Inflammatory macrophage treated with lipopolysaccharide for 4 hours (primary cell): ENCODE results near the gene BTG1.
"Not testable (repeated sequence)": the region's sequence is repeated elsewhere in the genome, so short reads cannot be mapped to it uniquely, and the experiment has no call there.

Experiments
- DNase-seq: peaks from one replicate; pipeline ENCODE4 v3.0.0-alpha.2; 2020

BTG1 gene

DNA sequence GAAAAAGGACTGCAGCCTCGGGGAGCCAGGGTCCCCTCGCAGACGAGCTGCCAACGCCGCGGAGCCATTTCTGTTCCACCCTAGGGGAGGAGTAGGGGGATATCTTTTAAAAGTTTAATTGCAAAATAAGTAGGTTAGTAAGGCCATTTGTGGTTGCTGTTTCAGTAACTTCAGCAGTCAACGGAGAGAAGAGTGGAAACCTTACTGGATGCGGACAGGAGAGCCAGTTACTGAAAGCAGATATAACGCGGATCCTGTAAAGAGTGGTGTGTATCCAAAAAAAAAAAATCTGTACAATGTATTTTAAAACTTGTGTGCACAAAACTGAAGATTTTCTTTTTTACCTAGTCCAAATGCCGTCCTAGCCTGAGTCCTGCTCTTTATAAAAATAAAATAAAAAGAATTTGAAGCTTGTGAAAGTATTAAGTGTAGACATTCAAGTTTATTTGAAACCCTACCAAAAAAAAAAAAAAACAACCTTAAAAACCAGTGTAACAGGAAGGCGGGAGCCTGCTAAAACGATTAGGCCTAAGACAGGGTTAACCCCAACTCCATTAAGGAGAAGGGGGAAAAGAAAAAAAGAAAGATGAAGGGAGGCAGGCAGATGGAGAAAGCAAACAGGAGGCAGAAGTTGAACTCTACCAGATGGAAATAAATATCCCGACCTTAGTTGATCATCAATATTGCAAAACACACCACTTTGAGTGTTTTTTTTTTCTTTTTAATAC, 1.0 kb upstream of the BTG1 start:
- no peak for DNase-seq

DNA sequence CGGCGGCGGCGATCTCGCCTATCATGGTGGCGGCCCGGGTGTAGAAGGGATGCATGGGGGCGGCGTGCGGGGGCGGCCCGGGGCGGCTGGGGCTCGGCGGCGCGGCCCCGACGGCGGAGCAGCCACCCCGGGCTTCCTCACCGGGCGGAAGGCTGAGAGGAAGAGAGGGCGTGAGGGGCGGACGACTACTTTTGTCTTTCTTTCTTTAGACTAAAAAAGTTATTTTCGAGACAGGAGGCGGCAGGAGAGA, 240 bp downstream of the BTG1 start:
- no peak for DNase-seq

DNA sequence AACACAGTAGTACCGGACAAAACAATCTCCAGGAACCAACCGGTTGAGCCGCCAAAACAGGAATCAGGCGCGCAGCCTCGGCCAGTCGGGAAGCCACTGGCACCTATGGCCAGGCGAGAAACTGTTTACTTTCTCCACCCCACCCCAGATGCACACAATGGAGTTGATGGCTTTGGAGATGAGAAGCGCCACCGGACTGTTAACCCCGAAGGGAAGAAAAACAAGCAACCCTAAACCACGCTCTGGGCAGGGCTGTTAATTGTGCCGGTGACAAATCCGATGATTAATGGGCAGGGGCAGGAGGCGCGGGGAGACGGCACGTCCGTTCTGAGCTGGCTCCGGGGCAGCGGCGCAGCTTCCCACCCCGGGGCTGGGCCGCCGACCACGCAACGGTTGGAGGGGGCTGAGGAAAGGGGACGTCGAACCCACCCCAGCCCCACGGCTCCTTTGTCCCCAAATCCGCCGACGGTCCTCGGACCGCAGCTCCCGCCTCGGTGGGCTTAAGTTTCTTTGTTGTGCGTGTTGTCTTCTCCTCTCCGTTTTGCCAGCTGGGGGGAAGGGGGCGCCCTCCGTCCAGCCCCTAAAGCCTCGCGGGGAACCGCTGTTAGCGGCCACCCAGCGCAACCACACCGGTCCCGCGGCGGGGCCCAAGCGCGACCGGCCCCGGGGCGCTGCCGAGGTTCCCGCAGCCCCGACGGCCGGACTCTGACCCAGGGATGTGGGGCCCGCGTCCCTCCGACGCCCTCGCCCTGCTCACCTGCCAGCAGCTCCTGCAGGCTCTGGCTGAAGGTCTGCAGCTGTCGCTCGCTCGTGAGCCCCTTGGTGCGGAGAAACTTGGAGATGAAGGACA, 790 bp downstream of the BTG1 start:
- peak; percentile 65 for DNase-seq

DNA sequence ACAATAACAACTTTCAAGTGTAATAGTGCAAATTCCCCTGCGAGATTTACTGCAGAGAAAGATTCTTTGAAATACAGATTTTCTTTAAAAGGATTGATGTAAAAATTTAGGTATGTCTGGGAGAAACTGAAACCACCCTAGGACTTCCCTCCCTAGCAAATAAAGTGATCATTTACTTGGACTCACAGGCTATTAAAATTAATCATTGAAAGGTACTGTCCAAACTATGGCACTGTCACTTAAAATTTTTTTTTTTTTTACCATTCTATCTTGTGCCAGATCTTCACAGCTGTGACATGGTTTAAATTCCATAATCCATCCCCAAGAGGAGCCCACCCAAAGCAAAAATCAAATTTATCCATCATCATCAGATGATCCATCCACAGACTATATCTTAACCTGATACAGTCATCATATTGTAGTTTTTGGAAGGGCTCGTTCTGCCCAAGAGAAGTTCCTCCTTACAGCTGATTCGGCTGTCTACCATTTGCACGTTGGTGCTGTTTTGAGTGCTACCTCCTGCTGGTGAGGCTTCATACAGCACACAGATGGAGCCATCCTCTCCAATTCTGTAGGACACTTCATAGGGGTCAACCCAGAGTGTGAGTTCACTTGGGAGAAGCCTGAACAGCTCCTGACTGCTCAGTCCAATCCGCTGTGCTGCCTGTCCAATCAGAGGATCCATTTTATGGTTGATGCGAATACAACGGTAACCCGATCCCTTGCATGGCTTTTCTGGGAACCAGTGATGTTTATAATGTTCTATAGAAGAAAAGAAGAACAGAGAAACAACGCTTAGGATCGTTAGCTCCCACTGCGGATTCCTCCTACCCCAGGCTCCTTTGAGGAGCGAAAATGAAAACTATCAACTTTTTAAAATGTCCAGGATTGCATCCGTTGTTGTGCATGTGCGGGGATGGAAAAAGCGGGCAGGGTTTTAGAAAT, 1.7 kb downstream of the BTG1 start:
- DNase-seq, result peak; percentile 88

DNA sequence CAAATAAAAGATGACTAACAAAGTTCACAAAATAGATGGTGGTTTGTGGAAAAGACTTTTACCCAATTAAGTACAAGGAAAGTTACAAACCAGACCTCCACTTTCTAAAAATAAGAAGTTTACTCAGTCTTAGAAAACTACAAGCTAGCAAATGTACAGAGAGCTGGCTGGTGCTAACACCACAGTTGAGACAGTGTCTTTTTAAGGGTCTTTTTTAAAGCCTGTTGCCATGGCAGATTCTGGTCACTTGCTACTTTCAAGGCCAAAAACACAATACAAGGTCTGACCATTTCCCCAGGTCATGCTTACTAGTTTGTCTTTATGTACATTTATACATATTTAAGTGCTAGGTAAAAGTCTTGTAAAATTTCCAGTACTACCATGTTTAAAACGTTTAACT, 2.4 kb downstream of the BTG1 start:
- DNase-seq, result no peak

DNA sequence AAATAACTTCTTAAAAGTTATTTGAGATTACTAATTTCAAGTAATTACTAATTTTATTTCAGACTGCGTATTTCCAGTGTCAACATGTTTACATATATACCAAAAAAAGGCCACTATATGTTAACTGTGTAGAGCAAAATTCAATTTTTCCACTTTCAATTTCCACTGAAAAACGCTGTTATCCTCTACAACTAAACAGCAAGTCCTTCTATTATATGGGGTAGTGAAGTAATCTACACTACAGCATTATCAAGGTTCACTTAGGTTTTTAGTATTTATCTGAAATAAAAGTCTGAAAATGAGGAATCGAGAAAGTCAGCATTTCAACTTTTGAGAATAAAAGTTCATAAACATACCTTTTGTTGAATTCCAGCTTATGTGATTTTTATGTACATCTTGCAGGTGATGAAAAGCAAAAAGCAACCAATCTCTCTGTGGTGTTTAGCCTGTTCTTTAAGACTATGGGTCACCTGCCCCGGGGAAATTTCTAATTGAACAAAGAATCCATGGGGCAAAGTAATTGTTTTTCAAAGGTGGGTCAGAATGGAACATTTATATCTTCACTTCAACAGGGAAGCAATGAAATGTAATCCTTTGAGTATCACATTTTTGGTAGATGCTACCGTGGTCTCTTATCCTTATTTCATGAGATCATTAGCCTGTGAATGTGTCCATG, 3.3 kb downstream of the BTG1 start:
- DNase-seq, result no peak

DNA sequence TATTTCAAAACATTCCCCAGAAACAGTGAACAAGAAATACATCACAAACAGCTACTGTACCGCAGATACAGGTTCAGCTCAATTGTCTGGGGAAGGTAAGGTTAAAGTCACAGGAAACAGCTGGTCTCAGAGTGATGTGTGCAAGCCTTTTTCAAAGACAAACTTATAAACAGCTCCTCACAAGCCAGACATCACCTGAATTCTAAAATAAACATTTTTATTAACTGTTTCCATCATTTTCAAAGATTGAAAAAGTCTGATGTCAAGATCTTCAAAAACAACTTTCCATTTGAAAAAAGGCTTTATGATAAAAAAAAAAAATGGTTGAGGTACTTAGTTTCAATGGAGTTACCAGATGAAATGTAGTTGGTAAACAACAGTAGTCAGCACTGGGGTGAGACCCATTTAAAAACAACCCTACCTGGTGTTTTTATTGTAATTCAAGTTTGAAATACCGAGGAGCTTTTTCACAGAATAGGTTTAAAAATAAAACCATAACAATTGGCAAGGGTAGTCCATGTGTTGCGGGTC, 4.0 kb downstream of the BTG1 start:
- no peak for DNase-seq

DNA sequence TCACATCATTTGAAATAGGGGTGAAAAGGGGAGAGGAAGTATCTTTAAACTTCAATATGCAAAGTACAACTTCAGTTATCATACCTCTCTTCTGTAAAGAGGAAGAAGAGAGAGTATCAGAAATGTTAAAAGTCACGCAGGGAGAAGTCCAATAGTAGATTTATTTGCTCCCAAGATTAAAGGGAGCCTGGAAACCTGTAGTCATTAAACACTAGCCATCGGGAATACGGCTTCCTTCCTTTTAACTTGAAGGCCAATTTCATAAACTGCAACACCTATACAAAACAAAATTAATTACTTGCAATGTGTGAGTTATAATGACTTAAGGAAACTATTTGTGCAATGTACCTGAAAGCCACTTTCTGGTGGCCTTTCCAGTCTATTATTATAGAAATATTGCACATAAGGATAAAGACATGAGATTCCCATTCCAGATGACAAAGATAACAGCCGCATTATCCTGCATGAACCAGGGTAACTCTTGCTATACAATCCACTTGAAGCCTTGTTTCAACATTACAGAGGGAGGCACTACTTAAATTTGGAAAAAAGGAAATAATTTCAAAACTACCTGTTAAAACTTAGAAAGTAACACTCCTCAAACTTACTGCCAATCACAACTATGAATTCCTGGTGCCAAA, 4.6 kb downstream of the BTG1 start:
- no peak for DNase-seq

DNA sequence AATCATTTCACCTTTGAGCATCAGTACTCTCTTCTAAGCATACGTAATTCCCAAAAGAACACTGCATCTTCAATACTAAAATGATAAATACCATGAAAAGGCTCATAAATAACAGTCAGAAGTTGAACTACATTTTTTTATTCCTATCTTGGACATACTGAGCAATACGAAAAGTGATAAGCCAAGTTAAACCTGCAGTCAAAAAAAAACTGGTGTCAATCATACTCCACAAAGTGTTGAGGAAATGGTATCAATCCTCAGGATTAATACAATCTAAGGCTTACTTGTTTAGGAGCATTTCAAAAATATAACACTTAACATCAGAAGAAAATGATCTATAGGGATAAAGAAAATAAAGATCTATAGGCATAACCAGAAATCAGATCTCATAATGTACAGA, 5.5 kb downstream of the BTG1 start:
- DNase-seq, result no peak

DNA sequence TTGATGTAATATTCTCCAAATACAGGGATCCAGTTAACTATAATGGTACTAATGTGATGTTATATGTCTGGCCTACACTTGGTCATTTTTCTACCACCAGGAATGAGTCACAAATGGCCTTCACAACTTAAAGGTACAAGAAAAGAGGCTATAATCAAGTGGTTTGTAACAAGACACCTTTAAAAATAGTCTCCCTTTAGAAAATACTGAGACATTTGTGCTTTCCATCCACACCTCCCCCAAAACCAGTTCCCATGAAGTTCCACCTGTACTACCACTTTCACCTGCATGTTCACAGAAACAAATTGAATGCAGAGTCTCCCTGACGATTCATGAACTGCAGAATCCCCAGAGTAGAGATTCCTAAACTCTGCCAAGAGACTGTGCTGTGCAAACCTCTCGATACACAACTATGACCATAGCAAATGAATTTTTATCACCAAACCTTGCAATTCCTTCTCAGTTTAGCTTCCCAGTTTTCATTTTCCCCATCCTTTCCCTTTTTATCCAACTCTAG, 6.0 kb downstream of the BTG1 start:
- no peak for DNase-seq

DNA sequence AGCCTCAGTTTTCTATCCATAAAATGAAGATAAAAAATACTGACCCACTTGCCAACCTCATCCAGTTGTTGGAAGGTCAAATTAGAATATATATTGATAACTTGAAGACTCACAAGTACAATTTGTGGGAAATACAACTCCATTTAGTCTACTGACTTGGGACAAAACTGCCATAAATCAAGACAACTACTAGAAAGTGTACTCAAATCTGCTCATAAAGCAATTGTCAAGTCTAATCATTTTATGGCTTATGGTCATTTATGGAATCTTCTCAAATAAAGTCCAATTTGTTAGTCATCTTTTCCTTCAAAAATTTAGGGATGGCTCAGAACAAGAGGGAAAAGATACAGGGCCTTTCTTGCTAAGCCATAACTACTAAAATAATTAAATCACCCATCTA, 7.0 kb downstream of the BTG1 start:
- DNase-seq, result no peak

DNA sequence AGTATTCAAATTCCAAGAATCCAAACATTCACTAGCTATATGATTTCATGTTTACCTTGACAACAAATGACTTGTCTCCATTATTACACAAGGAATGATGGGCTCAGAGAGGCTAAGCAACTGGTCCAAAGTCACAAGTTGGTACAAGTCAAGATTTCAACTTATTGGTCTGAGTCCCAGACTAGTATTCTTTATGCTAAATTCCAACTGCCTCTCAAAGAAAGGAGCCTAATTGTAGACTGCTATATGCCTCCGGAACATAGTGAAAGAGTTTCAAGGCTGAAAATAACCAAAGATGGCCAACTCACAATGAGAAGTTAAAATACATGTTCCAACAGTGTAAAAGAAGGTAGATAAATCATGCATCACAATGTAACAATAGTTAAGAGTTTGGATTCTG, 7.5 kb downstream of the BTG1 start:
- DNase-seq, result no peak

DNA sequence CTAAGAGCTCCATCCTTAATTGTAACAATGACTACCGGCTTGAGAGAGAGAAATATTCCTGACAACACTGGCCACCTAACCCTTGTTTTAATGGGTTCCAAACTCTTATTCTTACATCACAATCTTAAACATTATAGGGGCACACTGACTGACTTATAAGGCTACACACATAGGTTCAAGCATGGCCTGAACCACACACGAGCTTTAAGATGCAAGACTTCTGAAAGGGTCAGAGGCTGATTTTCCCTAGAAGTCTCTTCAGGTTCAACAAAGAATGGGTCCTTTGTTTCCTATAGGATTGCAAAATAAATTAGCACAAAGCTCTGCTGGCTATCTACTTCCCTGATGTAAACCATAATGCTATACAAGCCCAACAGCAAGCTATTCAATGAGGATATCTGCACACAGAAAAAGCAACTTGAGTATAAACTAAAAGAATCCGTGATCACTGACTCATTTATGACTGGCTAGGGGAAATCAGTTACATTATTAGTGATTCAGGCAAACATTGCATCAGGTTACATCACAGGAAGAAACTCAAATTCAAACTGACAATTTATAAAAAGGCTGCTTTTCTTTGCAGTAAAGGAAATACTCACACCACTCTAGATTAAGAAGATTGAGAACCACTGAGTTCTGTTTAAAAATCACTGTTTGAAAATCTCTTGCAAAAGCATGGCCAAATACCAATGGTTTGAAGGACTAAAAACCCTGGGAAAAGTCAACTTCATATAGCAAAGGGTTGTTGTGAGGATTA, 8.5 kb downstream of the BTG1 start:
- peak; percentile 87 for DNase-seq

DNA sequence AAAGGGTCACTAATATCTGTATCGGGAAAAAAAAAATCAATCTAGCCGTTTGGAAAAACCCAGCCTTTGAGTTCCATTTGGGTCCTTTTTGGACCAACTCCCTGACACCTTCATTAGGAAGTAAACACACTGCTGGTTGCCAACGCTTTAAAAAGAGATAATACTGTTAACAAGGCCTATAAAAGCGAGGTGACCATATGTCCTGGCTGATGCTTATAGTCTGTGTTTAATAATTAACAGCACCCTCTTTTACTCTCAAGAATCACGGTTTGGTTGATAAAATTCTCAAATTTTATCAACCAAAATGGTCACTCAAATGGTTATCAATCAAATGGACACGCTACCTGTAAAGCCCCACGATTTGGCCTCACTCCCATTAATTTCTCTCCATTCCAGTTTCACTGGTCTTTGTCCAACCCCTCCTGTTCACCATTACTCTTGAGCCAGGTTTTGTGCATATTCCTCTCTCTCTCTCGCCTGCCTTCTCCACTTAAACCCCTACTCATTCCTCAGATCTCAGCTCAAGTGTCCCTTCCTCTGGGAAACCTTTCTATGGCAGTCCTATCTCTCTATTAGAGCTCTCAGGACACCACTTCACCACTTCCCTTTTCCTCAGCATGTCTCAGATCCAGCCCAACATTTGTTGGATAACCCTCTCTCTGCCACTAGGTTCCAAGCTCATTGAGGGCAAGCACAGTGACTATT, 9.5 kb downstream of the BTG1 start:
- DNase-seq, result no peak

DNA sequence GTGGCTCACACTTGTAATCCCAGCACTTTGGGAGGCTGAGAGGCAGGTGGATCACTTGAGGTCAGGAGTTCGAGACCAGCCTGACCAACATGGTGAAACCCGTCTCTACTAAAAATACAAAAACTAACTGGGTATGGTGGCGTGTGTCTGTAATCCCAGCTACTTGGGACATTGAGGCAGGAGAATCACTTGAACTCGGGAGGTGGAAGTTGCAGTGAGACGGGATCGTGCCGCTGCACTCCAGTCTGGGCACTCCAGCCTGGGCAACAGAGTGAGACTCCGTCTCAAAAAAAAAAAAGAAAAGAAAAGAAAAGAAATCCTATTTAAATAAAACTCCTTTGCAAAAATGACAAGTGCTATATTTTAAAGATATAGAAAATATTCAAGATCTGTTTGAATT, 10.1 kb downstream of the BTG1 start:
- DNase-seq, result not testable (repeated sequence)

DNA sequence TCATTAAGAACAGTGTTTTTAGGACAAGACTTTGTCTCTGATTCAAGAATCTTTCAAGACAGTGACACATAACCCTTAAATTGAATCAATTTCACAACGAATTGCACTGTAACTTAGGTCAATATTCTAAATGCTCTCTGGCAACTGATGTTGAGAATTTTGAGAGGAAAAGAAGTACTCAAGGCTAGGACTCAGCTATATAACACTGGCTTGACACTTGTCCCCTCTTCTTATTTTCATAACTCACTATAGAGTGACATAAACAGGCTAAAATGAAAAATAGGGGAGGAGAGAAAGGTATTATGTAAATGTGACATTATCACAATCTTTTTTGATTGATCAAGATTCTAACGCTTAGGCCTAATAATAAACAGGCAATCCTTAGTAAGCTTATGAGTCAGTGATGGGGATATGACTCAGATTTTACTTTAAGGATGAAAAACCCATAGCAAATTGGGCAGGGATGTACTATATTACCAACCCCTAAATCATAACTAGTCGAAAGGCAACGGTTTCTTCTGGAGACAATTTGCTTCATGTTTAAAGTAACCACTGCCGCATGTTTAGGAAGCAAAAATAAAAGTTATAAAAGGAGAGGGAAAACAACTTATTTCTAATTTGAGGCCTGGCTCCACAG, 10.9 kb downstream of the BTG1 start:
- DNase-seq, result peak; percentile 81

DNA sequence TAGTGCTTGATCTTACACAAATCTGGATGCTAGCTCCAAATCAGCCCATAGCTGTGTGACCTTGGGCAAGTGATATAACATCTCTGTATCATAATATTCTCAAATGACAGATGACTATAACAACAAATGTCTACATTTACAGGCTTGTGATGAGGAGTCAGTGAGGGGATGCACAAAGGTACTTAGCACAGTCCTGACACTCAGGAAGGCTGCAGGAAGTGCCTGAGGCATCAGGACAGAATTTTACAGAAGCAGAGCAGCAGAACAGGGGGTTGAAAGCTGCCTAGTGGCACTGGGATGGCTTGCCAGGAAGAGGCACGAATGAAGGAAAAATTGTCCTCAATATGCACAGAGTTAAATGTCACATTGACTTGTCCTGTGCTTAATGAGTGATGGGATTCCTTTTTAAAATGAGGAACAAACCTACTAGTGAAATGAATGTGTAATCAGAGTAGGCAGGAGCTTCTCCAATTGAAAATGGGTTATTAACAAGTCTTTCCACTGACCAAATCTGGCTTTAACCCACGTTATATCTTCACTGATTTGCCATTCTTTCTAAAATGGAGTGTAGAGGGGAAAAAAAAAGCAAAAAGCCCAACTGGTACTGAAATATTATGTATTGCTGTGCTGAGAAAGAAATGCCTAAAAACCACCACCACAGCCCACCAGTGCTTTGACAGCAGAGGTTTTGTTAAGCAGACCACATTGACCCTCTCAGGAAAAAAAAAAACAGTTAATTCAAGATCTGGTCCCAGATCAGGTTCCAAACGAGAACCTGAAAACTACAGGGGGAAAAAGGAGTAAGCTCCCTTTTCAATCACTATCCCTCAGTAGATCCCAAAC, 11.6 kb downstream of the BTG1 start:
- peak; percentile 84 for DNase-seq

DNA sequence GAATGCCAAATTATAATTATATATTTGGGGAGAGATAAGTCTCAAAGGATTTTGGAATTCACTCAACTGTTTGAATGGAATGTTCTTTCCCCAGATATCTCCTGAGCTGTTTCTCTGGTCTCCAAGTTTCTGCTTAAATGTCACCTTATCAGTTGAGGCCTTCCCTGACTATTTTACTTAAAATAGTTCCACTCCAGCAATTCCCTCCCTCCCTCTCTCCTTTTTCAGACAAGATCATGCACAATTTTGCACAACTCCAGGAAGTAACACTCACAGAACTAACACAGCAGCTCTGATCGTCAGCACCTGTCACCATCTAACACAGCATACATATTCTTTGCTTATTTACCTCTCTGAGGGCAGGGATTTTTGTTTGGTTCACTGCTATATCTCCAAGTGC, 12.5 kb downstream of the BTG1 start:
- DNase-seq, result no peak

DNA sequence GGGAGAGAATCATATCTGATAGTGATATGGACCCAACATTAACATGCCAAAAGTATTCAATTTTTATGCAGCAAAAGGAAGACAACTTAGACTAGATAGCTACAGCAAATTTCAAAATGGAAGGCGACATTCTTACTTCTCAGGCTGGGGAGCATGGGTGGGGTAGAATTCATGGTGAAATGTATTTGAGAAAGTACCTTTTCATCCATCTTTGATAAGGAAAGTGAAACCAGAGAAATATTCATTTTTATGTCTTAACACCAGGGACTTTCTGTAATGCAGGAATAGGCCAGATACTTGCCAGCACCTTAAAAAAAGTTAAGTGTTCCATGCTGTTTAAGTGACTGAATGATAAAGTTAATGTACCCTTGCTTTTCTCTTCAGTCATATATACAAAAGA, 13.4 kb downstream of the BTG1 start:
- DNase-seq, result peak; percentile 78
